GM06990 (cell line): Measurements from ENCODE around the gene STK39.

Experiments used
- DNase-seq: peaks from one replicate; pipeline ENCODE4 v3.0.0-alpha.2; 2011; ENCODE audit not compliant: insufficient read length; ENCODE audit errors: extremely low read depth
- H3K27me3 ChIP-seq: replicated peaks from 2 replicates; pipeline ENCODE4 v1.6.0; 2011; ENCODE audit warnings: low read length; ENCODE audit not compliant: control insufficient read depth, insufficient read depth
- H3K36me3 ChIP-seq: 2 replicates; pipeline ENCODE4 v1.5.1; 2011; ENCODE audit warnings: low read length; ENCODE audit not compliant: control insufficient read depth, insufficient read depth
- H3K4me3 ChIP-seq: replicated peaks from 2 replicates; pipeline ENCODE4 v1.5.1; 2011; ENCODE audit warnings: low read depth, mild to moderate bottlenecking, control low read depth, low read length
- CTCF ChIP-seq: IDR thresholded peaks from 2 replicates; pipeline ENCODE4 v1.5.1; 2011; ENCODE audit warnings: low read length, control low read depth, mild to moderate bottlenecking, inconsistent platforms; ENCODE audit not compliant: insufficient read depth, poor library complexity, severe bottlenecking

STK39 gene

GRCh38 chr2:168091986-168092385 lies 155.4 kb downstream of the STK39 start:
- no peak for DNase-seq
- TF ChIP-seq CTCF, result no peak
- no peak overlapping the region for H3K4me3 ChIP-seq
- H3K36me3 ChIP-seq, result no peaks in the 10 kb centered on the region
- H3K27me3 ChIP-seq, result no peaks in the 10 kb centered on the region

GRCh38 chr2:168090366-168091135 lies 156.8 kb downstream of the STK39 start:
- no peak for DNase-seq
- no peak for TF ChIP-seq CTCF
- no peaks in the 10 kb centered on the region for H3K27me3 ChIP-seq
- no peaks in the 10 kb centered on the region for H3K36me3 ChIP-seq
- H3K4me3 ChIP-seq, result no peak overlapping the region

GRCh38 chr2:168089200-168089599 lies 158.2 kb downstream of the STK39 start:
- Histone ChIP-seq H3K4me3 (no peak overlapping the region), H3K36me3 (no peaks in the 10 kb centered on the region), H3K27me3 (no peaks in the 10 kb centered on the region)
- no peak for TF ChIP-seq CTCF
- no peak for DNase-seq

- H3K4me3 ChIP-seq, result no peak overlapping the region
- H3K27me3 ChIP-seq, result no peaks in the 10 kb centered on the region
- TF ChIP-seq CTCF, result no peak
- H3K36me3 ChIP-seq, result no peaks in the 10 kb centered on the region
- no peak for DNase-seq
These were observed 160.0 kb downstream of the STK39 start for GRCh38 chr2:168087401-168087800.

GRCh38 chr2:168086851-168087250 lies 160.5 kb downstream of the STK39 start:
- no peaks in the 10 kb centered on the region for H3K27me3 ChIP-seq
- H3K4me3 ChIP-seq, result no peak overlapping the region
- H3K36me3 ChIP-seq, result no peaks in the 10 kb centered on the region
- no peak for DNase-seq
- TF ChIP-seq CTCF, result no peak
